ENCODE results near the gene MTREX. TPM values are rescaled to one million over a fixed set of nuclear protein-coding genes. Genes with fewer than 3 reads are reported as not detected.

MTREX gene
- total and polyA plus RNA-seq, 12 donors = 22.8 to 87.5 (median 58.9) TPM

DNA sequence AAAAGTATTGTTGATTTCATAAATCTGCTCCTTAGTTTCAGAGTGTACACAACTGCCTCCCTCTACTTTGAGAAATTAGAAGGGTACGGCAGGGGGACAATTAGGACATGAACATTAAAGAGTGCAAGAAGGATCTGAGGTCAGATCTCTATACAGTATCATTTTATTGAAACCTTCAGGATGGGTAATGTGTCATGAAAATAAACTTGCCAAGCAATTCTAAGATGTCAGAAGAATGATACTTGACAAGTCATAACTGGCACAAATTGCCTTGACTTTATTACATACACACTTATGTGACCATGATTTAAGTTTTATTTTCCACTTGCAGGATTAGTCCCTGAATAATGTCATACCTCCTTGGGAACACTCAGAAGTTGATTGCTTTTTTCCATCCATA, 134.2 kb downstream of the MTREX start:
- Histone ChIP-seq H3K27ac (no peak overlapping the region), H3K4me3 (no peak overlapping the region), H3K4me1 (replicated peaks in 1 of 2) (peaks cover 18 to 37% of the 10 kb centered on the region in 2 donors), H3K27me3 (no peaks in the 10 kb centered on the region), H3K36me3 (replicated peaks in 1 of 2) (peaks cover 0 to 3% of the 10 kb centered on the region in 2 donors), H3K9me3 (replicated peaks in 1 of 3) (no peaks in the 10 kb centered on the region)
- no peak for DNase-seq
- 63 to 96% (median 94%) methylated on average over 1 of the region's 1 CpG for WGBS, 4 donors
- intact Hi-C loops (cut with DNase I) = no loop called here
- TF ChIP-seq POLR2A (IDR thresholded peaks at IDR 0.05) = no peak
- TF ChIP-seq, protein P1, sequence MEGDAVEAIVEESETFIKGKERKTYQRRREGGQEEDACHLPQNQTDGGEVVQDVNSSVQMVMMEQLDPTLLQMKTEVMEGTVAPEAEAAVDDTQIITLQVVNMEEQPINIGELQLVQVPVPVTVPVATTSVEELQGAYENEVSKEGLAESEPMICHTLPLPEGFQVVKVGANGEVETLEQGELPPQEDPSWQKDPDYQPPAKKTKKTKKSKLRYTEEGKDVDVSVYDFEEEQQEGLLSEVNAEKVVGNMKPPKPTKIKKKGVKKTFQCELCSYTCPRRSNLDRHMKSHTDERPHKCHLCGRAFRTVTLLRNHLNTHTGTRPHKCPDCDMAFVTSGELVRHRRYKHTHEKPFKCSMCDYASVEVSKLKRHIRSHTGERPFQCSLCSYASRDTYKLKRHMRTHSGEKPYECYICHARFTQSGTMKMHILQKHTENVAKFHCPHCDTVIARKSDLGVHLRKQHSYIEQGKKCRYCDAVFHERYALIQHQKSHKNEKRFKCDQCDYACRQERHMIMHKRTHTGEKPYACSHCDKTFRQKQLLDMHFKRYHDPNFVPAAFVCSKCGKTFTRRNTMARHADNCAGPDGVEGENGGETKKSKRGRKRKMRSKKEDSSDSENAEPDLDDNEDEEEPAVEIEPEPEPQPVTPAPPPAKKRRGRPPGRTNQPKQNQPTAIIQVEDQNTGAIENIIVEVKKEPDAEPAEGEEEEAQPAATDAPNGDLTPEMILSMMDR (IDR thresholded peaks at IDR 0.05) = no peak

DNA sequence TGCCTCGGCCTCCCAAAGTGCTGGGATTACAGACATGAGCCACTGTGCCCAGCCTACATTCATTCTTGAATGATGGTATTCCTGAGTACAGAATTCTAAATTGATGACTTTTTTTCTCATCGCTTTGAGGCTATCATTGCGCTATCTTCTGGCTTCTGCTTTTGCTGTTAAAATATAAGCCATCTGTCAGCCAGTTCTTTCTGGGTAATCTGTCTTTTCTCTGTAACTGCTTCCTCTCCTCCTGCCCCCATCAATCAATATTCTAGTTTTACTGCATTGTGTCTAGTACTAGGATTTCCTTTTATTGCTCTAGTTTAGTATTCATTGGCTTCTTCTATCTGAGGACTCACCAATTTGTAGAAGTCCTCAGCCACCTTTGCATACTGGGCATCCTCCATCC, 138.0 kb downstream of the MTREX start:
- Histone ChIP-seq H3K27ac (no peak overlapping the region), H3K4me1 (replicated peaks in 1 of 2) (no peaks in the 10 kb centered on the region), H3K9me3 (replicated peaks in 1 of 3) (no peaks in the 10 kb centered on the region), H3K27me3 (no peaks in the 10 kb centered on the region), H3K4me3 (no peak overlapping the region), H3K36me3 (replicated peaks in 1 of 2) (no peaks in the 10 kb centered on the region)
- DNase-seq = no peak
- no peak for TF ChIP-seq POLR2A (IDR thresholded peaks at IDR 0.05)
- TF ChIP-seq, protein P1 (IDR thresholded peaks at IDR 0.05) = no peak
- intact Hi-C loops (cut with DNase I) = no loop called here
- 92 to 100% (median 98%) methylated on average over 3 of the region's 3 CpGs for WGBS, 4 donors

DNA sequence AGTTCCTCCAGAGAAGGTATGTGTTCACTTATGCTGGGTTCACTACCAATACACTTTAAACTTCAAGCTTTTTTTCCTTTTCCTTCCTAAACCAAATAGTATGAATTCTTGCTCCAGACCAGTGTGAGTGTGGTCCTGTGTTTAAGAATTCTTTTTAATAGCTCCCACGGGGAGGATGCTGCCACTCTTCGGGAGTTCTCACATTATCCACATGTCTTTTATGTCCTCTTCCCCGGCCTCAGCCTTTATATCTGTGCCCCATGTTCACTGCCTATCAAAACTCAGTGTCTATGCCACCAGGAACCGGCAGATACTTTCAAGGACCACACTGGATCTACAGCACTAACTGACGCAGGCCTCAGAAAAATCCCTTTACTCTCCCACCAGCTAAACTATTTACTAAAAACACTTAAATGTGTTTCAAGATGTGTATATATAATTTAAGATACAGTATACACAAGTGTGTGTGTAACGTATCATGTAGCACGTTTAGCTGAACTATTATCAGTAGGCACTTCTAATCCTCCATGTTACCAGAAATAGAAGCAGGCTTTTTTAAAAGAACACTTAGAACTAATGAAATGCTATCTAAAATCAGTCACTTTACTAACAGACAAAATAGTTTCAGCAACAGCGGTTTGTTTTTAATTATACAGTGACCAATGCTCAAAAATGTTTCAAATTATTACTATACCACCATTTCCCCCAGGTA, 139.0 kb downstream of the MTREX start:
- TF ChIP-seq, protein P1 (IDR thresholded peaks at IDR 0.05) = no peak
- TF ChIP-seq POLR2A (IDR thresholded peaks at IDR 0.05) = no peak
- H3K27ac ChIP-seq = no peak overlapping the region

DNA sequence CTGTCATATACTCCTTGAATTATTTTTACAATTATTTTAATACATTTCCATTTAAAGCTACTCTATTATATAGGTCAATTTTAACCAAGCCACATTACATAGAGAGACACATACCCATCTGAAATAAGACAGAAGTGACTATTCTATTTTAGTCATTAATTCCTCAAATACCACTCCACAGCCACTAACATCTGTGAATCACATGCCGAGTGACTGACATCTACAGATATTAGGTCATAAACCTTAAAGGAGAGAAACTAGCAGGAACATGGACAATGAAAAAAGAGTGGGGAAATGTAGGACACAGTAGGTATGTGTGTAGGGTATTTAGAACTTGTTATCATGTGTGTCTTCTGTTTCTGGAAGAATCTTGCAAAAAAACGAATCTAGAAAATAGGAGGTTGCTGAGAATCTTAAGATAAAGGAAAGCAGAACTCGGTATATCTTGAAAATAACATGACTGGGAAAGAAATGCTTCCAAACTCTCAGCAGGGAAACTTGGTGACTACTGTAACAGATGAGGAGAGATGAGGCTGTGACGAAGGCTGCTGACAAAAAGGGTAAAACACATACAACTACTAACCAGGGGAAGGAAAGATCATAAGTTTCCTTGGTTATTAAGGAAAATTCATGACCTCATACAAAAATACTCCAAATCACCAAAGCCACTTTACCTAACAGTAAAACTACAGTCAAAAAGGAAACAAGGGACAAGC, 142.4 kb downstream of the MTREX start:
- 80 to 84% (median 83%) methylated on average over 4 of the region's 4 CpGs for WGBS, 4 donors

More for the DNA sequence above, 139.0 kb downstream of the MTREX start:
- Histone ChIP-seq H3K4me3 (no peak overlapping the region), H3K27me3 (no peaks in the 10 kb centered on the region), H3K9me3 (replicated peaks in 1 of 3) (no peaks in the 10 kb centered on the region), H3K4me1 (replicated peaks in 1 of 2) (no peaks in the 10 kb centered on the region), H3K36me3 (replicated peaks in 1 of 2) (no peaks in the 10 kb centered on the region)
- intact Hi-C loops (cut with DNase I) = no loop called here
- DNase-seq = no peak
- 72 to 81% (median 73%) methylated on average over 8 of the region's 8 CpGs for WGBS, 4 donors

More for the DNA sequence above, 142.4 kb downstream of the MTREX start:
- Histone ChIP-seq H3K27ac (no peak overlapping the region), H3K4me1 (replicated peaks in 1 of 2) (peaks cover 0 to 10% of the 10 kb centered on the region in 2 donors), H3K27me3 (no peaks in the 10 kb centered on the region), H3K9me3 (replicated peaks in 1 of 3) (no peaks in the 10 kb centered on the region), H3K36me3 (replicated peaks in 1 of 2) (no peaks in the 10 kb centered on the region), H3K4me3 (no peak overlapping the region)
- TF ChIP-seq POLR2A (IDR thresholded peaks at IDR 0.05) = no peak
- TF ChIP-seq, protein P1 (IDR thresholded peaks at IDR 0.05) = no peak
- intact Hi-C loops (cut with DNase I) = no loop called here
- DNase-seq = no peak

All from adrenal gland (tissue), 12 donors.